NCI-H128 (cell line): ENCODE data around the gene ECI1.
"Not testable (repeated sequence)": the region's sequence is repeated elsewhere in the genome, so short reads cannot be mapped to it uniquely, and the experiment has no call there.

Experiments
- DNase-seq: peaks from one replicate; lab custom pipeline; 2025; ENCODE audit not compliant: unreplicated experiment; lab: John Stamatoyannopoulos, UW

Gene ECI1

DNA sequence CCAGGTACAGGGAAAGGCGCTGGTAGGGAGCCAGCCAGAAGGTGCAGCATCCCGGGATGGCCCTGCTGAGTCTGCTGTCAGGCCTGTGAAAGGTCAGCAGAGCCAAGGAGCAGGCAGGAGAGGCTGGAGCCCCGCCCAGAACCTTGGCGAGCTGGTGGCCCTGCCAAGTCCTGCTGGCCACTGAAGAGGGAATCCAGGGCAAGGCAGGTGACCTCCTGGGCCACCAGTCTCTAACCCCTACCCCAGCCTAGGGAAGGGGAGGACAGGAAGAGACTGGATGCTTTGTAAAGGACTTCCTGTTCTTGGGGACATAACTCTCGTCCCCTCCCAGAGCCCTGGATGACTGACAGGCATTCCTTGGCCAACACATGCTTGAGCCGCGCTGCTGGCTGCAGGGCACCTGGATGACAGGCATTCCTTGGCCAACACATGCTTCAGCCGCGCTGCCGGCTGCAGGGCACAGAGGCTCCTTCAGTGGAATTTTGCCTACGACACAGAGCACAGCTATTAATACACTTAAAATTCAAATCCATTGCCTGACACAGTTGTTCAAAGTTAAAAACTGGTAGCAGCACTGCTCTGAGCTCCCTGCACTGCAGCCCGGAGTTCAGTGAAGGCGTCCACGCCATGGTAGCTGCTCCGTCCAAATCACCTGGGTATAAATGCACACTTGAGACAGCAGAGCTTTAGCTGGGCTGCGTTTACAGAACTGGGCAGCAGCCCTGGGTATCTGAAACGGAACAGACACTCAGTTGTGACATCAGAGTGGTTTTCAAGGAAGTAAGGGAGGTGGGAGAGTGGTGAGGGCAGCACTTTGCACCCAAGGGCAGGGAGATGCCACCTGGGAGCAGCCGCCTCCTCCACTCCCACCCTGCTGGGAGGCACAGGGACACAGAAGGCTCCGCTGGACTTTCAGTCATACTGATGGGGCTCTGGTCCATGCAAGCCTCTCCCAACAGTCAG lies 38.7 kb downstream of the ECI1 start:
- no peak for DNase-seq

DNA sequence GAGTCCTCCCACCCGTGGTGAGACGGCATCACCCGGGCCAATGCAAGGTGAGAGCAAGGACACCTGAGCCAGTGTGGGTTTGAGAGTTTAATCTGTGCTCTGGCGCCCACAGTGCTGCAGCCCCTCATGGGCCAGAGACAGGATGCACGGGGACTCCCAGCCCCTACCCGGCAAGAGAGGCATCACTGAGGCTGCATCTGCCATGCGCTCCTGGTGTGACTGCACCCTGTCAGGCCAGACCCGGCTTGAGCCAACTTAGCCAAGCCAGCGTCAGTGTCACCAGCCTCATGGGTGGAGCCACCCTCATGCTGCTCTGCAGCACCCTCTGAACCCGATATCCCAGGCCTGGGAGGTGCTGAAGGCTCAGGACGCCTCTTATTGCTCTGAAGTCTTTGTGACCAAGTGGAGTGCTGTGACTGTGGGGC lies 39.5 kb downstream of the ECI1 start:
- DNase-seq, result no peak

DNA sequence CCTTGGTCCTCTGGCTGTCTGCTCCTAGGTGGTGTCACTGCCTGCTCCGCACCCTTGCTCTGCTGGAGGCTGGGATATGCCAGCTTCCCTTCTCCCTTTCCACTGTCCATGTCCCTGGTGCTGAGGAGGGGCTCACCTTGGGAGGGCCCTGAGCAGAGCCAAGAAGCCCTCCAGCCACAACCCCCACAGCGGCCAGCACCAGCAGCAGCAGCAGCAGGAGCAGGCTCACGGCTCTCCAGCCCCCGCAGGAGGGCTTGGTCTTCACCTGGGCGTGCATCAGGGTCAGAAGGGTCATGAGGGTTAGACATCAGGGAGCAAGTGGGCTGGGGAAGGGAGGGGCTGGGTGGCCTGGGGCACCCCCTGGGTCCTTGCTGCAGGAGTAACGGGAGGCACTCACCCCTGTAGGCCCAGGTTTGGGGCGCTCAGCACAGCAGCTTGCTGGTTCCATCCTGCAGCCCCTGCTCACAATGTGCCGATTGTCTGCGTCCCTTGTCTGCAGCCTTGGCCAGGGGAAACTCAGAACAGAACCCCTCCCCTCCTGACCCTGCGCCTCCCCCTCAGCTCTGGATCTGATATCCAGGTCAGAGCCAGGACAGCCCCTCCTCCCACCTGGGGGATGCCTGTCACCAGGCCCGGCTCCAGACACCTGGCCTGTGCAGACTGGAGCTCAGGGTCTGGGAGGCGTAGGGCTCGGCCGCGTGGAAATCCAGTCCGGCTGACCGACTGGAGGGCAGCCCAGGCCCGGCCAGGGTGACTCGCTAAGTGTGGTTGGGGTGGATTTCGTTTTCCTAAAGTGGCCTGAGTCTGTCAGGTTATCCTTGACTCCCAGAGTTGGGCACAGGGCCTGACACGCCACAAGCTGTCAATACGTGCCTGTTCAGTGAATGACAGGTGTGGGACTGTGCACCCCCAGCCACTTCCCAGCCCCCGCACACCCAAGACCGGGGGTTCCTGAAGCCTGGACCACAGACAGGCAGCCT lies 40.7 kb downstream of the ECI1 start, which contains the start of gene BRICD5:
BRICD5 (minus strand) TSS at position 478 of the 980 bp plus-strand sequence; CDS start at position 448, 30 bp downstream.
- DNase-seq, result no peak

DNA sequence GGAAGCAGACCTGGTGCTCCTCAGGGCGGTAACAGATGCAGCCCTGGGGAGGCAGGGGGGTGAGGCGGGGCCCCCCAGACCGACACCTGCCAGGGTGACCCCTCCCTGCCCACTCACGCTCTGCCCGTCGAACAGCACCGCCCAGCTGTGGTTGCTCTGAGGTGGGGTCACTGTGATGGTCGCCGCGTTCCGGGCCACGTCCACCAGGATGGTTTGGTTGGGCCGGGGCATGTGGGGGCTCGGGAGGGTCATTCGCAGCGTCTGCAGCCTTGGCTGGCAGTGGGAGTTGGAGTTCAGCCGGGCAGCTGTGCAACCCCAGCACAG lies 41.4 kb downstream of the ECI1 start:
- no peak for DNase-seq

DNA sequence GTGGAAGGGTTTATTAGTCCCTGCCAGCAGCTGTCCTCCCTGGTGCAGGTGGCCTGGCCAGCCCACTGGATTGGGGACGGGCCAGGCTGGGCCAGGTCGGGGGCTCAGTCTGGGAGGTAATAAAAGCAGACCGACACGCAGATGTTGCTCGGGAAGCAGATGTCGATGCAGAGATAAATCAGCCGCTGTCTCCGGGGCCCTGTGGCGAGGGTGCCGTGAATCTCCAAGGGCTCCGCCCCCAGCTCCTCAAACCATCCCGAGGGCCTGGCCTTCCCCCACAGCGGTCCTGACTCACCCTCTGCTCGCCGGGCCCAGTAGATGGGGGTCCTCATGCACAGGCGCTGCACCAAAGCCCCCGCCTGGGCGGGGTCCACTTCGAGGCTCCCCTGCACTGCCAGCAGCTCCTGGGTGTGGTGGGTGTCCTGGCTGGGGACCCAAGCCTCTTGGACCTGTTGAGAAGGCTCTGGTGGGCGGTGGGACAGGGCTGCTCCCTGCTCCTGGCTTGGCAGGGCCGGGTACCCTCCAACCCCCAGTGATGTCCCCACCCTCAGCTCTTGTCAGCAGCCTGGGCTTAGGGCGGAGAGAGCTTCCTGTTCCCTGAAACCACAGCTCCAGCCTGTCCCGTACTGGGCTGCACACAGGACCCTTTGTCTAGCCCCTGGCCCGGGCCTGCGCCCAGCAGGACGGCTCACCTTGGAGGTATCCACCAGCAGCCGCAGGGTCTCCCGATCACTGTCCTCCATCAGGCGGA lies 42.0 kb downstream of the ECI1 start:
- no peak for DNase-seq

DNA sequence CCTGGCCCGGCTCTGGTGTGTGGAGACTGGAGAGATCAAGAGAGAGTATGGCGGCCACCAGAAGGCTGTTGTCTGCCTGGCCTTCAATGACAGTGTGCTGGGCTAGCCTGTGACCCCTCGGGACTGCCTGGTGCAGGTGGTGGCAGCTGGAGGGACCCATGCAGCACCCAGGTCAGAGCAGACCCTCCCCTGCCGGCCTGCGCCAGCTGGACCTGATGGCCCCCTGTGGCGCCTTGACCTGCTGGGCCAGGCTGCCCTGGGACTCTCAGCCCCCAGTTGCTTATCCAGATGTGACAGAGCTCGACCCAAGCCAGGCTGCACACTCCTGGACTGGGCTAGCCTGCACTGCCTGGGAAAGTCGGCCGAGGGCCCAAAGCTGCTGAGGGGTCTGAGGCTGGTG lies 42.6 kb downstream of the ECI1 start:
- no peak for DNase-seq

DNA sequence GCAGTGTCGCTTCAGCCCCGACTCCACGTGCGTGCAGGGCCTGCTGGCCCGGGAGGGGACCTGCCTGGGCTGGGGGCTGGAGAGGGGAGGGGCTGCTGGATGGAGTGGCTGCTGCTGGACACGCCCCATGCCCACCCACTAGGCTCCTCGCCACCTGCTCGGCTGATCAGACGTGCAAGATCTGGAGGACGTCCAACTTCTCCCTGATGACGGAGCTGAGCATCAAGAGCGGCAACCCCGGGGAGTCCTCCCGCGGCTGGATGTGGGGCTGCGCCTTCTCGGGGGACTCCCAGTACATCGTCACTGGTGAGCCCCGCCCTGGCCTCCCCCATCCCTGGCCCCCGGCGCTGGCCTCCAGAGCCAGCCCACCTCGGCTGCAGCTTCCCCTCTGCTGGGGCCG lies 43.1 kb downstream of the ECI1 start:
- DNase-seq, result no peak

DNA sequence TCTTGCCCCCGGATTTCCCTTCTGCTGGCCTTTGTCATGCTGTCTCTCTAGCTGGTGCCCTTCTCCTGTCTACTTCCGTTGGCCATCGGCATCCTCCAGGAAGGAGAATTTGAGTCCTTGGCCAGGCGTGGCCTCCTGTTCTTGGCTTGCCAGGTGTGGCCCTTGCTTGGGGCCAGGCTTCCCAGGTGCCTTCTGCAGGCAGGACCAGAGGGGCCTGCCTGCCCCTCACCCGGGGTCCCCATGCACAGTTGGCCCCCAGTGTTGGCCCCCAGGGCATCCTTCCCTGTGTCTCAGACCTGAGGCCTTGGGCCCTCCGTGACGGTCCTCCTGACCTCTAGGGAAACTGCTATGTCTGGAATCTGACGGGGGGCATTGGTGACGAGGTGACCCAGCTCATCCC lies 43.5 kb downstream of the ECI1 start:
- DNase-seq, result no peak

DNA sequence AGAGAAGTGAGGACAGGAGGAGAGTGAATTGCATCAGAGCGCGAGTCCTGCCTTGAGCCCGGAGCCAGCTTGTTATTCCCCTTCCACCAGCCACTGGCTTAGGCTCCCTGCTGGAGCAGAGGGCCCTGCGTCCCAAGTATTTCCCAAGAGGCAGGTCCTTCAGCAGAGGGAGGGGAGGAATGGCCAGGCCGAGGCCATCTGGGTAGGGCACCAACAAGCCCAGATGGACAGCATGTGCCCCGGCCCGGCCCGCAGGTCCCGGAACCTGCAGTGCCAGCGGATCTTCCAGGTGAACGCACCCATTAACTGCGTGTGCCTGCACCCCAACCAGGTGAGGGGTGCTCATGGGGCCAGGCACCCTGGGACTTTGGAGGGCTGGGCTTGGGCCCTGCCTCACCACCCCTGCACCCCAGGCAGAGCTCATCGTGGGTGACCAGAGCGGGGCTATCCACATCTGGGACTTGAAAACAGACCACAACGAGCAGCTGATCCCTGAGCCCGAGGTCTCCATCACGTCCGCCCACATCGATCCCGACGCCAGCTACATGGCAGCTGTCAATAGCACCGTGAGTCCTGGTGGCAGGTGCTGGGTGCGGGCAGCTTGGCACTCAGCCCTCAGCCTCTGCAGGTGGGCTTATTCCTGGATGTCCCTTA lies 44.5 kb downstream of the ECI1 start:
- no peak for DNase-seq

DNA sequence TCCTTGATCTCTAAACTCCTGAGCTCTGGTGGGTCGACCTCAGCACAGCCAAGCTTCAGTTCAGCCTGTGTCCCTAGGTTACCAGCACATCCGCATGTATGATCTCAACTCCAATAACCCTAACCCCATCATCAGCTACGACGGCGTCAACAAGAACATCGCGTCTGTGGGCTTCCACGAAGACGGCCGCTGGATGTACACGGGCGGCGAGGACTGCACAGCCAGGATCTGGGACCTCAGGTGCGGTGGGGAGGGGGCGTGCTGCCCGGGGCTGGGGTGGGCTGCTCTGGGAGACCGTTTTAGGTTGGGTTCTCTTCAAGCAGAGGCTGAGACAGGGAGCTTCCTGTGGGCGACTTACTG lies 45.0 kb downstream of the ECI1 start:
- DNase-seq, result no peak

DNA sequence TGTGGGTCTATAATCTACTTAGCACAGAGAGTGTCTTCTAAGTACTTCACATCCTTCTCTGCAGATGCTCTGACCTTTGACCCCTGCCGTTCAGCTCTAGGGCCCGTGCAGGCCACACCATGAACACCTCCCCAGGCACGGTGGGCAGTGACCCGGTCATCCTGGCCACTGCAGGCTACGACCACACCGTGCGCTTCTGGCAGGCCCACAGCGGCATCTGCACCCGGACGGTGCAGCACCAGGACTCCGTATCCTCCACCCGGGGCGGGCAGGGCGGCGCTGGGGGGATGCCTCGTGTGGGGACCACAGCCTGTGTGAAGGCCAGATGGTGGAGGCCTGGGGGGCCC lies 45.4 kb downstream of the ECI1 start:
- no peak for DNase-seq

DNA sequence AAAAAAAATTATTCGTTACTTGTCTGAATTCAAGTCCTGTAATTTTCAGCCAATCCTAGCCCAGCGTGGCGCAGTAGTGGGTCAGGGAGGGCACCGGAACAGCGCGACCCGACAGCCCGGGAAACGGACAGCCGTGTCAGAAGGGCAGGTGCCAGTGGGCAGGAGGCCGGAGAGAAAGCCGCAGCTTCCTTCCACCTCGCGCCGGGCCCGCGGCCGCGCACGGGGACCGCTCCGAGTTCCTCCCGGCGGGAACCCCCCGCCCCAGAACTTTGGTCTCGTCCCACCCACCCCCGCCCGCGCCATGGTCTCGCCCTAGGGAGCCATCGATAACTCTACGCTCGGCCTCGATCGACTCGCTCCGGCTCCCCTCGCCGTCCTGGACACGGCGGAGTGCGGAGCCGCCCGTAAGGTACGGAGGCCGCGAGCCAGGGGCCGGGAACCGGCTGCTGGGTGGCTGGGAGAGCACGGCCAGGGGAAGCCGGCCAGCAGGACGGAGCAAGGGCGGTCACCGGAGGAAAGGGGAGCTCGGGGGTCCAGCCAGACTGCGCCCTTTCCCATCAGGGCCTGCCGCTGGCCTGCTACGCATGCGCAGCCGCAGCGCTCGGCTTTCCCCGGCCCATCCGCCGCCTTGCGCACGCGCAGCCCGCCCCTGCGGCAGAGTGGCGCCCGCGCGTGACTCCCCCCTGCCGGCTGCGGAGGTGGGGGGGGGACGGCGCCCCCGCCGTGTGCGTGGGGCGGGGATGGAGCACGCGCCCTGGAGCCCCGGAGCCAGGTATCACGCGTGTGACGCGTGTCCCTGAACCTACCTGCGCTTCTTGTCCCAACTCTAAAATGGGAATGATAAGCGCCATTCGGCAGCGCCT lies 46.1 kb downstream of the ECI1 start, which contains the start of gene MLST8:
MLST8 (plus strand) TSS at position 351 of the 863 bp plus-strand sequence. CDS start 632 bp downstream, outside the sequence.
- peak; percentile 64 for DNase-seq

DNA sequence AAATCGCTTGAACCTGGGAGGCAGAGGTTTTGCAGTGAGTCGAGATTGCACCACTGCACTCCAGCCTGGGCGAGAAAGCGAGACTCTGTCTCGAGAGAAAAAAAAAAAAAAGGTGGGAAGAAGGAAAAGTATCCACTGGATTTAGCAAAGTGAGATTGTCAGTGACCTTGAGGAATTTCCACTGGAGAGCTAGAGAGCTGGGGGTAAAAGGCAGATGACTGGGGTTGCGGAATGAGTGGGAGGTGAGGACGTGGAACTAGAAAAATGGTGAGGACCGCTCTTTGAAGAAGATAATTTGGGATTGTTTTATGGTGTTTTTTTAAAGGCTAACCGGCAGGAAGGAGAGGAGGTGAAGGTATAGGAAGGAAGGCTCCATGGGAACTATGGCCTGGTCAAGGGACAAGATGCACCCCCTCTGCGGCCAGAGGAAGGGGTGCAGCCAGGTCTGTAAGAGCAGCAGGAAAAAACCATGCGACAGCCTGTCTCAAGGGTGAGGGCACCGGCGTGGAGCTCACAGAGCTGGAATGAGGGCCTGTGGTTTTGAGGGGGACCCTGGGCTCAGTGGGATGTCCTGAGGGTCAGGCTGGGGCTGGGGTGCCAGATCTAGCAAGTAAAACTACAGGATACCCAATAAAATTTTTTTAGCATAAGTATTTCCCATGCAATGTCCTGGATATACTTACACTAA lies 46.8 kb downstream of the ECI1 start:
- no peak for DNase-seq

DNA sequence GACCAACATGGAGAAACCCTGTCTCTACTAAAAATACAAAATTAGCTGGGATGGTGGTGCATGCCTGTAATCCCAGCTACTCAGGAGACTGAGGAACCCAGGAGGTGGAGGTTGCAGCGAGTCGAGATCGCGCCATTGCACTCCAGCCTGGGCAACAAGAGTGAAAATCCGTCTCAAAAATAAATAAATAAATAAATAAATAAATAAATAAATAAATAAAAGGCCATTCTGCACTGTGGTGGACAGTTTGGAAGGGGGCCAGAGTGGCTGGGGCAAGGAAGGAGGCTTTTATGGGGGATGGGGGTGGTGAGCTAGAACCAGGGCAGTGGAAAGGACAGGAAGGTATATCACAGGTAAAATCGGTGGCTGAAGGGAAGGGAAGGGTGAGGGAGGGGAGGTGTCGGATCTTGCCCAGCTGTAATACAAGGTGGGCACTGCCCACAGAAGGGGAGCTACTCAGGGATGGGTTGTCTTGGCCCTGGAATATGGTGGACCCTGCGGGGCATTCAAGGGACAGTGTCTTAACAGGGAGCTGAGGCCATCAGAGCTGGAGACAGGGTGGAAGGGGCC lies 48.2 kb downstream of the ECI1 start:
- not testable (repeated sequence) for DNase-seq

DNA sequence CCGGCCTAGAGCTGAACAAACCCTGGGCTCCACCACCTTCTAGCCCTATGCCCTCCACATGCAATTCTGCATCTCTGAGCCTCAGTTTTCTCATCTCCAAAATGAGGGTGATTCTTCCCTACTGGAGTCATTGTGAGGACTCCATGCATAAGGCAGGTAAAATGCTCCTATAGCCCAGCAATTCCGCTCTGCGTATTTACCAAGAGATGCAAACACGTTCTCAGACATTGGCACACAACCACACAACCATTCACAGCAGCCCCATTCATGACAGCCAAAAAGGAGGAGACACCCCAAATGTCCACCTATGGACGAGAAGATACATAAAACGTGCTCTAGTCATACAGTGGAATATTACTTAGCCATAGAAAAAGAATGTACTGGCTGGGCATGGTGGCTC lies 51.1 kb downstream of the ECI1 start:
- DNase-seq, result no peak

DNA sequence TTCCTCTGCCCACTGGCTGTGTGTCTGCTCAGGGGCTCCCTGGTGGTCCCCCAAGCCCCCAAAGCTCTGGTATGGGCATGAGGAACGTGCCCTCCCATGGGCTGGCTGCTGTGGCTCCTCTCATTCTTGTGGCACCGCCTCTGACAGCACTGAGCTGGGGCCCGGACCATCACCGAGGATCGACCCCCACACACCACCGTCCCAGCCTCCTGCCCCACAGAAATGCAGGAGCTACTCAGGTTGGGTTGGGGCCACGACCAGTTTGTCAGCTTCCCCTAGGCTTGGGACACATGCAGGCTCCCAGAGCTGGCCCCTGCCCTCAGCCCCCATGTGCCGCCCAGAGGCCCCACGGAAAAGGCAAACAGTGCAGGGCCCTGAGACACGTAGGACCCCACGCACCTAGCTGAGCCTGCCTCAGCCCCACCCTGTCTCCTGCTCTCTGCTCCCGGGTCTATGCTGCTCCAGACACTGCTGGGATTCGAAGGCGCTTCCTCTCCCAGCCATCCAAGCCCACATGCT lies 51.7 kb downstream of the ECI1 start:
- DNase-seq, result no peak

DNA sequence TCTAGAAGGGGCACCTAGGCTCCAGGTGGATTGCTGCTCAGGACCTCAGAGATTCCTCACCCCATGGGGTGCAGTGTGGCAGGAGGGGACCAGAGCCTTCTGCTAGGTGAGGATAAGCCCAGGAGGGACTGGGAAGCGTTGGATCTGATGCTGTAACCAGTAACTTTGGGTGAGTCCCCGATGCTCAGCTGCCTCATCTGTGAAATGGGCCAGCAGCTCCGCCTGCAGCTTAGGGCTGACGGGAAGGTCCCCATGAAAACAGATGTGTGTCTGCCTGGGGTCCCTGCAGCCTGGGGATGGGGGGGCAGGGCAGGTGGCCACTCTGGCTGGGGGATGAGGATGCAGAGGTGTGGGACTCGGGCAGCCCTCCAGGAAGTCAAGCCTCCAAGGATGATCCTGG lies 52.3 kb downstream of the ECI1 start:
- no peak for DNase-seq

DNA sequence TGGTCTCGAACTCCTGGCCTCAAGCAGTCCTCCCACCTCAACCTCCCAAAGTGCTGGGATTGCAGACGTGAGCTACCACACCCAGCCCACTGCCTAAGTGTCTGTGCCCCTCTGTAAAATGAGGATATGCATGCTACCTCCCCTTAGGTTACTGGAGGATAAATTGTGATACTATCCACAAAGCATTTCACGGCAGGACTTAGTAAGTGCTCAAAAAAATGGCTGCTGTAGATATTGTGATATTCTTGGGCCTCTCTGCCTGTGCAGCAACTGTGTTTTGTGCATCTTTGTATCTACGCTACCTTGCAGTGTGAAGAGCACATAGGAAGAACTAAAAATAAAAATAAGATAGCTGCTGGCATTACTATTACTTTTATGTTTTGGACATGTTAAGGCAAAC lies 53.1 kb downstream of the ECI1 start:
- DNase-seq, result no peak
